SH-SY5Y (cell line): Measurements from ENCODE around the gene GARNL3.

ENCODE experiments used
- GATA2 ChIP-seq: IDR thresholded peaks from 2 replicates; pipeline ENCODE4 v1.6.1; 2011; ENCODE audit warnings: mild to moderate bottlenecking, low read depth, low read length
- GATA3 ChIP-seq: IDR thresholded peaks from 2 replicates; pipeline ENCODE4 v1.6.1; 2011; ENCODE audit warnings: low read depth, mild to moderate bottlenecking, low read length, moderate library complexity

GRCh38 chr9:127292415-127292814 lies 27.8 kb downstream of the GARNL3 start:
- TF ChIP-seq GATA3 (no peak), GATA2 (no peak)
